Activated CD8-positive, alpha-beta memory T cell treated with anti-CD3 and anti-CD28 coated beads, Interleukin-2, amount 50 U/mL, for 48 hours (primary cell): ENCODE data around the gene IZUMO1.
"Not testable (repeated sequence)": the region's sequence is repeated elsewhere in the genome, so short reads cannot be mapped to it uniquely, and the experiment has no call there.

ENCODE experiments used
- DNase-seq: peaks from one replicate; pipeline ENCODE4 v3.0.0-alpha.2; 2020

Gene IZUMO1

DNA sequence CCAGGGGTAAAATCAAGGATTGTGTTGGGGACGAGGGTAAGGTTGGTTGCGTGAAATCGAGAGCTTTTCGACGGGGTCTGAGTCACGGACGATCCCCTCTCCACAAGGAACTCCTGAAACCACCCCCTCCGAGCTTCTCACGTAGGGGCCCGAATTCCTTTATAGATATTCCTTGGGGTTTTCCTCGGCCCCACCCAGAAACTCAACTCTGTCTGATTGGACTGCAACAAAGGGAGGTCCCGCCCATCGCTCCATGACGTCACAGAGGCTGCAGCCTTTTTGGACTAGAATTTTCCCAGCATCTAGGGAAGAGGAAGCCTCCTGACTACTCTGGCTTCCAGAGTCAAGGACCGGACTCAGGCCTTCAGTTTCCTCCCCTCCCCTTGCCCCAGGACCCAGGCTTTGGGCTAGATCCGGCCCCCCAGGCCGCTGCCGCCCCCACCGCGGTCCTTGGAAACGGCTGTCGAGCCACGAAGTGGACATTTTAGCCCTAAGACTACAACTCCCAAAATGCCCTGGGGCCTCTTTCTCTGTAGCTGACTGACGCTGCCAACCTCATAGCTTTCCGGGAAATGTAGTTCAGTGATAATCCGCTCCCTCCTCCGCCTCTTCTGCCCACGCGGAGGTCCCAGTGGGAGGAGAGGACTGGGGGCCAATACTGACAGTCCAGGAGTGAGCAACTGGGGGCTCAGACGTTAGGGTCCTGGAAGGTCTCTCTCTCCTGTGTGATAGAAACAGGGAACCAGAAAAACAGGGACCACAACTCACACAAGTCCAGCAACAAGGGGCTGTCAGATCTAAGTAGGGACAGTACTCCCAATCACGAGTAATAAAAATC is at the start of gene IZUMO1:
IZUMO1 (minus strand) TSS at position 172 of the 838 bp plus-strand sequence. CDS start 1,050 bp downstream, outside the sequence.
- DNase-seq, result peak; percentile 74

DNA sequence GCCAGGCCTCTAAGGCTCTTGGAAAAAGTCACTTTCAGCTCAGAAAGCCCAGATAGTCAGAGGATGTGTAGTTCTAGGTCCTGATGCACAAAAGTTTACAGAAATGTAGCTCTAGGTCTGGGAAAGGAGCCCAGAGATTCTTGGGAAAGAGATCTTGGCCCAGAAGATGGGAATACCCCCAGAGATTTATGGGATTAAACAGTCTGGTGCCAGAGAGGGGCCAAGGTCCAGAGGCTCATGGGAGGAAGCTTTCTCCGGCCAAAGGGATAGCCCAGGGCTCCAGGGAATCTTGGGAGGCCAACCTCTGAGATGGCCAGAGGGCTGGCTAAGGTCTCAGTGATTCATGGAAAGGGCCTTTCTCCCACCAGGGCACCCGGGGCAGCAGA is 49.0 kb upstream of the IZUMO1 start:
- no peak for DNase-seq

GRCh38 chr19:48795055-48795684 is 48.5 kb upstream of the IZUMO1 start:
- peak; percentile 93 for DNase-seq

- no peak for DNase-seq
These were observed 47.6 kb upstream of the IZUMO1 start for GRCh38 chr19:48794291-48794690.

DNA sequence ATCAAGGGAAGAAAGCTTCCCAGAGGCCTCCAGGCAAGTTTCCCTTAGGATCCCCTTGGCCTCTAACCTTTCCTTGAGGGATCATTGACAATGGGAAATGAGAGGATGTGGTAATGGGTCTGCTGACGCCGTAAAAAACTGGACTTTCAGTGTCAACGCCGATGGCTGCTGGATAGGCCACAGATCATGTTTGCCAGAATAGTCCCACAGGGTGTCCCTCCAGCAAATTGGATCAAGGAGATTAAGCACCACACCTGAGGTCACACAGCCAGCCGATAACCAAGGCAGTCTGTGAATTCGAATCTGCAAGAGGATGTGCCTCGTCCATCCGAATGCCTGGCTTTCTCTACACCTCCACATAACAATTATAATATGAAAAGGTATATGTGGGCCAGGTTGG is 46.6 kb upstream of the IZUMO1 start:
- DNase-seq, result no peak

DNA sequence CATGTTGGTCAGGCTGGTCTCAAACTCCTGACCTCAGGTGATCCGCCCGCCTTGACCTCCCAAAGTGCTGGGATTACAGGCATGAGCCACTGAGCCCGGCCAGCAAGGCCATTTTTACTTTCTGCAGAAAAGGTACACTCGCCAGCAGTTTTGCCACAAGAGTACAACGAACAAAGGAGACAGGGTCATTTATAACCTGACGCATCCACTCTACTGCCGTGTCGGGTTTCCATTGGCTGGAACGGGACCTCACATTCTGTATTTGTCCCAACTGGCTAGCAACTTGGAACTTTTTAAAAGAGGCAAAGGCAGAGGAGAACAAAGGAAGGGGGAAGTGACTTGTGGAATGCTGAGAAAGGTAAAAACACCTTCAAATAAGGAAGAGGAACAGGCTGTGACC is 40.6 kb upstream of the IZUMO1 start:
- not testable (repeated sequence) for DNase-seq

GRCh38 chr19:48786422-48786821 is 39.7 kb upstream of the IZUMO1 start:
- not testable (repeated sequence) for DNase-seq

DNA sequence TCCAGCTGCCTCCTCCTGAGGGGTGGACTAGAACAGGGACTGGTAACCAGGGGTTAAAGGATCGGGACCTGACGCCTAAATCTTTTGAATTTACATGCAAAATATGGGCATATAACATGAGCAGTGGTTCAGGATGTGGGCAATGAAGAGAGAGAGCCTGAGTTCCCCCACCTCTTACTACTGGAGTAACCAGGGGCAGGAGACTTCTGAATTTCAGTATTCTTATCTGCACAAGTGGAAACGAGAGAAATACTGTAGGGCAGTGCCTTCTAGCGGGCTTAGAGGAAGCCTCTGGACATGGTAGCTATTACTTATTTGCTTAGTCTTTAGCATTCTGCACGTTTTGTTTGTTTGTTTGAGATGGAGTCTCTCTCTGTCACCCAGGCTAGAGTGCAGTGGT is 37.8 kb upstream of the IZUMO1 start:
- no peak for DNase-seq

- no peak for DNase-seq
These were observed 34.1 kb upstream of the IZUMO1 start for GRCh38 chr19:48780631-48781391.

- no peak for DNase-seq
These were observed 32.9 kb upstream of the IZUMO1 start for GRCh38 chr19:48779636-48780035.

- DNase-seq, result no peak
These were observed 31.0 kb upstream of the IZUMO1 start for GRCh38 chr19:48777720-48778119.

GRCh38 chr19:48777139-48777538 is 30.4 kb upstream of the IZUMO1 start:
- DNase-seq, result no peak

GRCh38 chr19:48772503-48772953 is 25.8 kb upstream of the IZUMO1 start:
- no peak for DNase-seq

DNA sequence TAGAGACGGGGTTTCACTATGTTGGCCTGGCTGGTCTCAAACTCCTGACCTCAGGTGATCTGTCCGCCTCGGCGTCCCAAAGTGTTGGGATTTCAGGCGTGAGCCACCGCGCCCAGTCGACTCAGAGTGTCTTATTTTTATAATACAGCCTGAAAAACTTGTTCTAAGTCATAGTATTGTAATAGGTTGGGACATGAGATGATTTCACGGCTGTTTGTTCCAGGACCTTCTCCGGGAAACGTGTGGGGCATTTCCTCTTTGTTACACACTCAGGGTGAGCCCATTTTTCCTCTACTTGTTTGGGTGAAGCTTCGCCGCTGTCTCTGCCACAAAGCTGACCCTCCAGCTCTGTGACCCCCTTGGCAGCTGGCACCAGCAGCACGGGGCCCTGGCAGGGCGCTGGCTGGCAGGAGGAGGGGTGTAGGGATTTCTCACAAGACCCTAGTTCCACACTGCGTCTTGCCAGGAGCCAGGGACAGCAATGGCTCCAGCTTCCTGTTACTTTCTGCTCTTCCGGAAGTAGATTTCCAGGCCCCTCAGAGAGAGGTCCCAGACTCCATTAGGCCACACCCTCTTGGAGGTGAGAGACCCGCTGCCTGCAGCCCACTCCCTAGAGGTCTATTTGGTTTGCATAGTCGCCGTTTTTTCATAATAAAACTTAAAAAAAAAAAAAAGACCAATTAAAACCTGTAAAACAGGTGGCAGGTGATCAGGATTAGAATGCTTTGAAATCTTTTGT is 24.2 kb upstream of the IZUMO1 start:
- DNase-seq, result no peak

DNA sequence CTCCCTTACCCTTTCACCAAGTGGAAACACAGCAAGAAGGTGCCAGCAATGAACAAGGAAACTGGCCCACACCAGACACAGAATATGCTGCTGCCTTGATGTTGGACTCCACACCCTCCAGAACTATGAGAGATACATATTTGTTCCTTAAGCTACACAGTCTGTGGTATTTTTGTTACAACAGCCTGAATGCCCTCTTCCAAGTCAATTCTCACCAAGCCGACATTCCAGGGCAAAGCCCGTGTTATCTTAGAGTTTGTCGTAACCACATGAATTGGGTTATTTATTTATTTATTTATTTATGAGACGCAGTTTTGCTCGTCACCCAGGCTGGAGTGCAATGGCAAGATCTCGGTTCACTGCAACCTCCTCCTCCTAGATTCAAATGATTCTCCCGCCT is 23.6 kb upstream of the IZUMO1 start:
- DNase-seq, result no peak

- no peak for DNase-seq
These were observed 22.4 kb upstream of the IZUMO1 start for GRCh38 chr19:48768994-48769713.

- DNase-seq, result not testable (repeated sequence)
These were observed 21.6 kb upstream of the IZUMO1 start for GRCh38 chr19:48768171-48768753.

DNA sequence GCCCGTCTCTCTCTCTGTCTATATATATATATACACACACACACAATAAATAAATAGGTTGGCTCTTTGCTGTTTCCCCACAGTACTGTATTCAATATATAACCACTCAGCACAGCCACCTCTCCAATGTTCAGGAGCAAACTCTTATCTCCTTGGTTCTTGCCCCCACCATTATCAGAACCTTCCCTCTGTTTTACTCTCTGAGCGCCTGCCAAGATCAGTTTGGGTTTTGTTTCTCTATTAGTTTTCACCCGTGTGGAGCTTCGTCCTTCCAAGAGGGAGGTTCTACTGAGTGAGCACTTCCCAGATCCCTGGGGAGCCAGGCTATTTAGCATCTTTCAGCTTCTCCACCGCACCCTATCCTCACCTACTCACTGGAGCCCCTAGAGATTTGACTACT is 19.1 kb upstream of the IZUMO1 start:
- DNase-seq, result not testable (repeated sequence)

DNA sequence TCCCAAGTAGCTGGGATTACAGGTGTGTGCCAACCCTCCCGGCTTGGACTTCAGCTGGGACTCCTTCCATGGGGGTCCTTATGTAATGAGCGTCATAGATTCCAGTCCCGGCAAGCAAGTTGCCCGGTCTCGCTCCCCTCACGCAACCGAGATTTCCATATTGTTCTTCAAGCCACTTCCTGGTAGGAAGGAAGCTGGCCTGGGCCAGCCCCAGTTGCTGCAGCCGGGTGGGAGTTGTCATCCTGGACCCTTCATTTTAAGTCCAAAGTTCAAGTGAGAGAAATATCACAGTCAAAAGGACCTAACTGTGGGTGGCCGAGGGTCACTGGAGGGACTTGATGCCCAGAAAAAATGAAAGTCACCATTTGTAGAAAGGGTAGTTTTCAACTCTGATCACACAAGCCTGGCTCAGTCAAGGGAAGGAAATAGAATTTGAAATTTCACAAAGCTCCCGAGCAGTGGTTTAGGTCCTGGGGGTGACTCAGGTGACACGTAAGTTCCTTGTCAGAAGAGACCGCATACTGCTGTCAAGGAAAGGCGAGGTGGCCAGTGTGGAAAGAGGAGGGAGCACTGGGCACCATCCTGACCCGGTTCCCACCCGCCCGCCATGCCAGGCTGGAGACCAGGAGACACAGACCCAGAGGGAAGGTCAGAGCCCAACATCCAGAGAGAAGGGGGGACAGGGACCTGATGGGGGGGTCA is 13.9 kb upstream of the IZUMO1 start:
- no peak for DNase-seq

DNA sequence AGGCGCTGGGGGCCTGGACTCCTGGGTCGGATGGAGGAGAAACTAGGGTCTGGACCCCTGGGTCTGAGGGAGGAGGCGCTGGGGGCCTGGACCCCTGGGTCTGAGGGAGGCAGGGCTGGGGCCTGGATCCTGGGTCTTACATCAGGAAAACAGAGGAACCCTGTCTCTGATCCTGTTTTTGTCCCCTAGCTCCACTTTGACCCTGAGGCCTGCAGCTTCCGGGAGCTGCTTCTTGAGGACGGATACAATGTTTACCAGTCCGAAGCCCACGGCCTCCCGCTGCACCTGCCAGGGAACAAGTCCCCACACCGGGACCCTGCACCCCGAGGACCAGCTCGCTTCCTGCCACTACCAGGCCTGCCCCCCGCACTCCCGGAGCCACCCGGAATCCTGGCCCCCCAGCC is 11.0 kb upstream of the IZUMO1 start:
- DNase-seq, result no peak

DNA sequence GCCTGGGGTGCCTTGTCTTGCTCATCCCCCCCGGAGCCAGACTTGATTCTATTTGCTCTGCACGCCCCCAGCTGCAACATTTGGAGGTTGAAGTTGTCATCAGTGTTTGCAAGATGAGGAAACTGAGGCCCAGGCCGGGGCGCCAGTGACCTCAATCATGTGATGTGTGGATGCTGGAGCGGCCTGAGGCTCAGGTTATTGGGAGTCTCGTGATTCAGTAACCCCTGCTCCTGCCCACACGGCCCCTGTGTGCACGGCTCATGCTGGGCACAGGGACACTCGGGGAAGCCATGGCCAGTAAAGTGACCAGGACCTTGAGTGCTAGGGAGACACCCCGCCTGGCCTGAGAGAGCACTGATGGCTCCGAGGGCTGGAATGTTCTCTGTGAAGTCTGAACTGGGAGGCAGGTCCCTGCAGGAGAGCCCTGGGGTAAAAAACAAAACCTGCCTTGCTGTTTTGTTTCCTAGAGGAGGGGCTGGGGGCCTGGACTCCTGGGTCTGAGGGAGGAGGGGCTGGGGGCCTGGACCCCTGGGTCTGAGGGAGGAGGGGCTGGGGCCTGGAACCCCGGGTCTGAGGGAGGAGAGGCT is 10.5 kb upstream of the IZUMO1 start:
- DNase-seq, result no peak
